Astrocyte (in vitro differentiated cells and primary cell): Measurements from ENCODE around the gene CUL2.

Experiments
- CTCF ChIP-seq: IDR thresholded peaks from 2 replicates; pipeline ENCODE4 v1.5.1; 2011; ENCODE audit warnings: low read depth, mild to moderate bottlenecking, inconsistent platforms, low read length, moderate library complexity; ENCODE audit not compliant: insufficient read depth
- EZH2 ChIP-seq: IDR thresholded peaks from 2 replicates; pipeline ENCODE4 v1.6.1; 2012; ENCODE audit warnings: mild to moderate bottlenecking, low read length, inconsistent platforms; ENCODE audit not compliant: insufficient read depth

DNA sequence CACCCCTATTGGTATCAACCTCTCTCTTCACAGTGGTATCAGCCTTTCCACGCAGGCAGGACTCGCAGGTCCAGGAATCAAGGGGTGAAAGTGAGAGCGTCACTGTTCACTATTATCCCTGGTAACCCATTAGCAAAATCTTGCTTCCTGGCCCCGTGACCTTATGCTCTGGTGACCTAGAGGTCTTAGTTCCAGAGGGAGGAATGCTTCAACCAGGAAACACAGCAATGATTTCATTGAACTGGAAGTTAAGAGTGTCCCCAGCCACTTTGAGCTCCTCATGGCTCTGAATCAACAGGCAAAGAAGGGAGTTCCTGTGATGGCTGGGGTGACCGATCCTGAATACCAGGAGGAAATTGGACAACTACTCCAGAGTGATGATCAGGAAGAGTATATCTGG lies 90.6 kb downstream of the CUL2 start:
- TF ChIP-seq CTCF (no peak), EZH2 (no peak)
